OCI-LY3 (cell line): Measurements from ENCODE around the gene TNFRSF6B.

ENCODE experiments used
- H2AFZ ChIP-seq: fragments of 200-600, 300-600 bp; shearing (Covaris generic); 2 replicates; pipeline ENCODE4 v1.6.0; 2014; ENCODE audit warnings: antibody characterized with exemption, low read depth, low read length
- H3K27ac ChIP-seq: fragments of 200-600, 300-600 bp; sonication (generic); 2 replicates; pipeline ENCODE4 v1.5.1; 2014; ENCODE audit warnings: mild to moderate bottlenecking, low read length, moderate library complexity, mixed read lengths
- H3K27me3 ChIP-seq: fragments of 200-600, 300-600 bp; sonication (generic); 2 replicates; pipeline ENCODE4 v1.6.1; 2014; ENCODE audit warnings: low read depth, low read length, mixed read lengths
- H3K36me3 ChIP-seq: fragments of 200-600, 300-600 bp; sonication (generic); replicated peaks from 2 replicates; pipeline ENCODE3; 2014; ENCODE audit warnings: low read depth, low read length, mixed read lengths
- H3K4me1 ChIP-seq: fragments of 300-600, 200-600 bp; sonication (generic); 2 replicates; pipeline ENCODE4 v1.6.1; 2014; ENCODE audit warnings: low read length, mixed read lengths
- H3K4me2 ChIP-seq: fragments of 200-600, 300-600 bp; sonication (generic); 2 replicates; pipeline ENCODE4 v1.6.1; 2014; ENCODE audit warnings: low read length, mixed read lengths
- H3K4me3 ChIP-seq: fragments of 300-600, 200-600 bp; sonication (generic); 2 replicates; pipeline ENCODE4 v1.5.1; 2014; ENCODE audit warnings: antibody characterized with exemption, mild to moderate bottlenecking, low read length, moderate library complexity
- H3K79me2 ChIP-seq: fragments of 300-600, 200-600 bp; shearing (Covaris generic); 2 replicates; pipeline ENCODE4 v1.6.1; 2014; ENCODE audit warnings: mild to moderate bottlenecking, low read length, mixed read lengths
- H3K9ac ChIP-seq: fragments of 300-600, 200-600 bp; shearing (Covaris generic); 2 replicates; pipeline ENCODE4 v1.6.0; 2014; ENCODE audit warnings: mild to moderate bottlenecking, low read length, moderate library complexity
- H3K9me3 ChIP-seq: fragments of 200-600, 300-600 bp; shearing (Covaris generic); 2 replicates; pipeline ENCODE4 v1.6.1; 2014; ENCODE audit warnings: low read length, mixed read lengths; ENCODE audit not compliant: insufficient read depth
- H4K20me1 ChIP-seq: fragments of 200-600, 300-600 bp; sonication (generic); 2 replicates; pipeline ENCODE4 v1.6.1; 2016; ENCODE audit warnings: low read length, mixed read lengths; ENCODE audit not compliant: insufficient read depth
- CTCF ChIP-seq: fragments of 200-600, 300-600 bp; sonication (generic); IDR thresholded peaks from 2 replicates; pipeline ENCODE4 v1.5.1; 2014; ENCODE audit warnings: antibody characterized with exemption, low read length, low read depth
- EZH2phosphoT487 ChIP-seq: fragments of 200-600 bp; shearing (Covaris generic); IDR thresholded peaks from 2 replicates; pipeline ENCODE4 v1.6.1; 2018; ENCODE audit warnings: antibody characterized with exemption, mixed run types, low read depth

Gene TNFRSF6B

GRCh38 chr20:63702751-63703470 is 6.5 kb downstream of the TNFRSF6B start:
- Histone ChIP-seq H3K27me3 (no peaks in the 10 kb centered on the region), H3K4me3 (no peak overlapping the region), H3K79me2 (peaks cover 24% of the 10 kb centered on the region), H3K9ac (no peak overlapping the region), H2AFZ (no peak overlapping the region), H3K9me3 (no peaks in the 10 kb centered on the region), H3K4me1 (peaks cover 26% of the 10 kb centered on the region), H4K20me1 (0 out of 2 replicates have a peak, but pooled peaks cover 4% of the 10 kb centered on the region), H3K36me3 (peaks cover 19% of the 10 kb centered on the region), H3K27ac (no peak overlapping the region), H3K4me2 (no peak overlapping the region)
- TF ChIP-seq CTCF (no peak), EZH2phosphoT487 (no peak)

GRCh38 chr20:63703471-63703975 is 7.1 kb downstream of the TNFRSF6B start:
- Histone ChIP-seq H3K79me2 (peaks cover 30% of the 10 kb centered on the region), H3K27me3 (no peaks in the 10 kb centered on the region), H3K4me3 (no peak overlapping the region), H2AFZ (no peak overlapping the region), H3K27ac (no peak overlapping the region), H3K9ac (no peak overlapping the region), H3K4me1 (peaks cover 21% of the 10 kb centered on the region), H3K4me2 (no peak overlapping the region), H3K36me3 (peaks cover 20% of the 10 kb centered on the region), H3K9me3 (no peaks in the 10 kb centered on the region), H4K20me1 (0 out of 2 replicates have a peak, but pooled peaks cover 4% of the 10 kb centered on the region)
- TF ChIP-seq EZH2phosphoT487 (no peak), CTCF (no peak)

GRCh38 chr20:63703976-63704748 is 7.7 kb downstream of the TNFRSF6B start:
- TF ChIP-seq EZH2phosphoT487 = no peak
- no peak for TF ChIP-seq CTCF
- H3K36me3 ChIP-seq = peaks cover 25% of the 10 kb centered on the region
- no peak overlapping the region for H2AFZ ChIP-seq
- 0 out of 2 replicates have a peak, but pooled peaks cover 4% of the 10 kb centered on the region for H4K20me1 ChIP-seq
- no peak overlapping the region for H3K4me2 ChIP-seq
- peaks cover 36% of the 10 kb centered on the region for H3K79me2 ChIP-seq
- no peak overlapping the region for H3K9ac ChIP-seq
- no peak overlapping the region for H3K27ac ChIP-seq
- H3K4me1 ChIP-seq = peaks cover 21% of the 10 kb centered on the region
- no peak overlapping the region for H3K4me3 ChIP-seq
- no peaks in the 10 kb centered on the region for H3K9me3 ChIP-seq
- no peaks in the 10 kb centered on the region for H3K27me3 ChIP-seq

GRCh38 chr20:63704749-63705117 is 8.3 kb downstream of the TNFRSF6B start:
- no peak overlapping the region for H3K27ac ChIP-seq
- H3K4me3 ChIP-seq = no peak overlapping the region
- TF ChIP-seq EZH2phosphoT487 (no peak), CTCF (no peak)
- peaks cover 18% of the 10 kb centered on the region for H3K4me1 ChIP-seq
- no peaks in the 10 kb centered on the region for H3K9me3 ChIP-seq
- peaks cover 41% of the 10 kb centered on the region for H3K79me2 ChIP-seq
- no peaks in the 10 kb centered on the region for H3K27me3 ChIP-seq
- H2AFZ ChIP-seq = no peak overlapping the region
- no peak overlapping the region for H3K4me2 ChIP-seq
- H3K9ac ChIP-seq = no peak overlapping the region
- 0 out of 2 replicates have a peak, but pooled peaks cover 4% of the 10 kb centered on the region for H4K20me1 ChIP-seq
- peaks cover 29% of the 10 kb centered on the region for H3K36me3 ChIP-seq
